Ovary (tissue), 3 donors: ENCODE data around the gene CACNA2D1.

Experiments used
- EP300 ChIP-seq: sonication (generic); formaldehyde crosslinking; IDR thresholded peaks from one replicate; pipeline ENCODE4 v1.6.1; 2017; ENCODE audit warnings: antibody characterized with exemption
- POLR2A ChIP-seq: fragments of 450-650 bp; IDR thresholded peaks from one replicate; pipeline ENCODE4 v1.6.1; 2017; ENCODE audit warnings: antibody characterized with exemption, mild to moderate bottlenecking, moderate library complexity
- TF ChIP-seq, protein P1 (sequence below), 3 donors: fragments of 450-650 bp in 2 of 3; fragments of 200-600 bp in 1 of 3; IDR thresholded peaks; one replicate each; pipeline versions ENCODE4 v1.5.1 to v1.8.0; 2016 to 2022; ENCODE audit warnings: antibody characterized with exemption in 3 of 3, mild to moderate bottlenecking in 1 of 3
- donor health status: DM: no; HTN: no; CAD: no.

DNA sequence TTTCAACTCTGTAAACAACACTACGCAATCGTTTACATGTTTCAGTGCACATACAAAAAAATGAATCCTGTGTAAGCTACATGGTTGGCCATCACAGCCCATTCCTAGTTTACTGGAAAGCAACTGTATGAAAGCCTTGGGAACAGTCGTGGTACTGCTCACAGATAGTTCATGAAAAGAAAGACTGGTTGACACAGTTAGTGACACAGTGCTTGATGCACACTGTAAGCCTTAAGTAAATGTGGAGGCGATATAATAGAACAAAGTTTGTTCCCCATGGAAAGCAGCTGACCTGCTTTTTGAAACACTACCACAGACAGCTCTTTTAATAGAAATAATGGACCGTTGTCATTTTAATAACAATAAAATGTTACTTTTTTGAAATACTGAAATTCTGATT is 5.1 kb downstream of the CACNA2D1 start:
- TF ChIP-seq, protein P1, sequence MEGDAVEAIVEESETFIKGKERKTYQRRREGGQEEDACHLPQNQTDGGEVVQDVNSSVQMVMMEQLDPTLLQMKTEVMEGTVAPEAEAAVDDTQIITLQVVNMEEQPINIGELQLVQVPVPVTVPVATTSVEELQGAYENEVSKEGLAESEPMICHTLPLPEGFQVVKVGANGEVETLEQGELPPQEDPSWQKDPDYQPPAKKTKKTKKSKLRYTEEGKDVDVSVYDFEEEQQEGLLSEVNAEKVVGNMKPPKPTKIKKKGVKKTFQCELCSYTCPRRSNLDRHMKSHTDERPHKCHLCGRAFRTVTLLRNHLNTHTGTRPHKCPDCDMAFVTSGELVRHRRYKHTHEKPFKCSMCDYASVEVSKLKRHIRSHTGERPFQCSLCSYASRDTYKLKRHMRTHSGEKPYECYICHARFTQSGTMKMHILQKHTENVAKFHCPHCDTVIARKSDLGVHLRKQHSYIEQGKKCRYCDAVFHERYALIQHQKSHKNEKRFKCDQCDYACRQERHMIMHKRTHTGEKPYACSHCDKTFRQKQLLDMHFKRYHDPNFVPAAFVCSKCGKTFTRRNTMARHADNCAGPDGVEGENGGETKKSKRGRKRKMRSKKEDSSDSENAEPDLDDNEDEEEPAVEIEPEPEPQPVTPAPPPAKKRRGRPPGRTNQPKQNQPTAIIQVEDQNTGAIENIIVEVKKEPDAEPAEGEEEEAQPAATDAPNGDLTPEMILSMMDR (IDR thresholded peaks at IDR 0.05): no peak
- TF ChIP-seq POLR2A (no peak), EP300 (no peak)
